OCI-LY1 (cell line): Measurements from ENCODE around the gene GMPR.

Experiments used
- CTCF ChIP-seq: fragments of 200-600 bp; sonication (generic), shearing (Covaris generic); IDR thresholded peaks from 2 replicates; pipeline ENCODE4 v1.5.1; 2017; ENCODE audit warnings: mild to moderate bottlenecking, antibody characterized with exemption, low read length, moderate library complexity, mixed read lengths
- EZH2 ChIP-seq: fragments of 200-600 bp; sonication (generic), shearing (Covaris generic); IDR thresholded peaks from 2 replicates; pipeline ENCODE4 v1.8.0; 2017; ENCODE audit warnings: borderline replicate concordance, mixed run types, mild to moderate bottlenecking, antibody characterized with exemption, low read length, moderate library complexity, mixed read lengths

DNA sequence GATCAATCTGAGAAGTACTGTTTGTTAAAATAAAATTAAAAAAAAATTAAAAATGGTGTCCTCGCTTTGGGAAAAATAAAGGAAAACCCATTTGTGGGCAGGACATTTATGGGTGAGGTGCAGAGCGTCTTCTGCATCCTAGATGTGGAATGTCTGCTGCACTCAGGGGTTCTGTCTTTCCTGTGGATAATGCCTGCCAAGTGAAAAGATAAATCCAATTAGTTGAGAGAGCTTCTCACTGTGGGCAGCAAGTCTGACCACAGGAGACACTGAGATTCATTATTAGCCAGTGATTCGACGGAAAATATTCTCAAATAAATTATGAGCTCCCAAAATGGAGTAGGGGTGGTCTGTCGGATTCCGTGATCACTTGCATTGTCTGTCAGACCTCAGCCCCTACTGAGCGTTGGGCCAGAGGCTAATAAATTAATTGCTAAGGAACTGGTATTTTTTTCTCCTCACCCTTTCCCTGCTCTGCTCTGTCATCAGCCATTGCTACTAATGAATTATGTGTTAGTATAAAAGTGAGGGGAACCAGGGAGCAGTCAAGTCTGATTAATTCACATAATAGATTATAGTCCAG is 10.0 kb downstream of the GMPR start:
- TF ChIP-seq CTCF, result no peak
- no peak for TF ChIP-seq EZH2
